ENCODE results near the gene ZNF280A. TPM values are rescaled to one million over a fixed set of nuclear protein-coding genes. Genes with fewer than 3 reads are reported as not detected.

The ZNF280A gene
- total and polyA plus RNA-seq, 7 donors: not detected

DNA sequence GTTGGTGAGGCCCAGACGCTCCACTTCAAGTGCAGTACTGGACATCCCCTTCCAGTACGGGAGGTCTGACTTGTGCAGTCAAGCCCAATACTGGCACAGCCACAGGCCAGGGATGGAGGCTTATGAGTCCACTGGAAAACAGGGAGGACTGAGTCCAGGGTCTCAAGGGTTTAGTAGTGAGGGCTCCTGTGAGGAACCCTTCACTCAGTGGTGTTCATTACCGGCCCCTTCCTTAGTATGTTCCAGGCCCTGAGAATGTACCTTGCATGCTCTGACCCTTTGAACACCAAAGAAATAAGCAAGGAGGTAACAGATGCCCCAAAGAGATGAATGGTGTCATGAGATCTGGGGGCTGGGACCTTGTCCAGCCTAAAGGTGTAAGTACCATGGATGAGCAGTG, 27.2 kb upstream of the ZNF280A start:
- no peak for DNase-seq
- WGBS, 3 donors: 89 to 95% (median 89%) methylated on average over 3 of the region's 3 CpGs
- Histone ChIP-seq H3K27me3 (ENCODE audit: insufficient read depth in 3 of 3, low read length in 2 of 3) (no peaks in the 10 kb centered on the region), H3K36me3 (ENCODE audit: insufficient read depth in 1 of 2, low read depth in 1 of 2) (no peaks in the 10 kb centered on the region), H3K4me3 (no peak overlapping the region), H3K27ac (no peak overlapping the region), H3K4me1 (no peaks in the 10 kb centered on the region), H3K9me3 (no peaks in the 10 kb centered on the region)
- intact Hi-C loops (cut with DNase I): no loop called here
- ATAC-seq: no peak
- TF ChIP-seq, protein P1, sequence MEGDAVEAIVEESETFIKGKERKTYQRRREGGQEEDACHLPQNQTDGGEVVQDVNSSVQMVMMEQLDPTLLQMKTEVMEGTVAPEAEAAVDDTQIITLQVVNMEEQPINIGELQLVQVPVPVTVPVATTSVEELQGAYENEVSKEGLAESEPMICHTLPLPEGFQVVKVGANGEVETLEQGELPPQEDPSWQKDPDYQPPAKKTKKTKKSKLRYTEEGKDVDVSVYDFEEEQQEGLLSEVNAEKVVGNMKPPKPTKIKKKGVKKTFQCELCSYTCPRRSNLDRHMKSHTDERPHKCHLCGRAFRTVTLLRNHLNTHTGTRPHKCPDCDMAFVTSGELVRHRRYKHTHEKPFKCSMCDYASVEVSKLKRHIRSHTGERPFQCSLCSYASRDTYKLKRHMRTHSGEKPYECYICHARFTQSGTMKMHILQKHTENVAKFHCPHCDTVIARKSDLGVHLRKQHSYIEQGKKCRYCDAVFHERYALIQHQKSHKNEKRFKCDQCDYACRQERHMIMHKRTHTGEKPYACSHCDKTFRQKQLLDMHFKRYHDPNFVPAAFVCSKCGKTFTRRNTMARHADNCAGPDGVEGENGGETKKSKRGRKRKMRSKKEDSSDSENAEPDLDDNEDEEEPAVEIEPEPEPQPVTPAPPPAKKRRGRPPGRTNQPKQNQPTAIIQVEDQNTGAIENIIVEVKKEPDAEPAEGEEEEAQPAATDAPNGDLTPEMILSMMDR (IDR thresholded peaks at IDR 0.05): no peak

- TF ChIP-seq, protein P1 (IDR thresholded peaks at IDR 0.05): no peak
- Histone ChIP-seq H3K27me3 (ENCODE audit: insufficient read depth in 3 of 3, low read length in 2 of 3) (no peaks in the 10 kb centered on the region), H3K4me3 (no peak overlapping the region), H3K9me3 (no peaks in the 10 kb centered on the region), H3K4me1 (no peaks in the 10 kb centered on the region), H3K36me3 (ENCODE audit: insufficient read depth in 1 of 2, low read depth in 1 of 2) (no peaks in the 10 kb centered on the region), H3K27ac (no peak overlapping the region)
- WGBS, 3 donors: 50 to 64% (median 52%) methylated on average over 5 of the region's 5 CpGs
- ATAC-seq: no peak
- intact Hi-C loops (cut with DNase I): no loop called here
- no peak for DNase-seq
Measured at GRCh38 chr22:22546490-22546889, 26.4 kb upstream of the ZNF280A start.

DNA sequence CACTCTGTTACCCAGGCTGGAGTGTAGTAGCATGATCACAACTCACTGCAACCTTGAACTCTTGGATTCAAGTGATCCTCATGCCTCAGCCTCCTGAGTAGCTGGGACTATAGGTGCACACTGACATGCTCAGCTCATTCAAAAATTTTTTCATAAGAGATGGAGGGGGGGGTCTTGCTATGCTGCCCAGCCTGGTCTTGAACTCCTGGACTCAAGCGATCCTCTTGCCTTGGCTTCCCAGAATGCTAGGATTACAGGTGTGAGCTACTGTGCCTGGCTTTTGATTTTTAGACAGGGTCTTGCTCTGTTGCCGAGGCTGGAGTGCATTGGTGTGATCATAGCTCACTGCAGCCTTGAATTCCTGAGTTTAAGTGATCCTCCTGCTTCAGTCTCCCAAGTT, 25.0 kb upstream of the ZNF280A start:
- ATAC-seq (no peak), DNase-seq (no peak)
- intact Hi-C loops (cut with DNase I): no loop called here
- no peaks in the 10 kb centered on the region for H3K9me3 ChIP-seq
- WGBS, 3 donors: 82 to 90% (median 87%) methylated on average over 2 of the region's 2 CpGs
- no peak overlapping the region for H3K4me3 ChIP-seq
- no peaks in the 10 kb centered on the region for H3K36me3 ChIP-seq (ENCODE audit: insufficient read depth in 1 of 2, low read depth in 1 of 2)
- H3K27me3 ChIP-seq (ENCODE audit: insufficient read depth in 3 of 3, low read length in 2 of 3): no peaks in the 10 kb centered on the region
- no peaks in the 10 kb centered on the region for H3K4me1 ChIP-seq
- TF ChIP-seq, protein P1 (IDR thresholded peaks at IDR 0.05): no peak
- no peak overlapping the region for H3K27ac ChIP-seq

GRCh38 chr22:22538226-22538989, 18.3 kb upstream of the ZNF280A start:
- Histone ChIP-seq H3K36me3 (ENCODE audit: insufficient read depth in 1 of 2, low read depth in 1 of 2) (no peaks in the 10 kb centered on the region), H3K4me1 (no peaks in the 10 kb centered on the region), H3K9me3 (no peaks in the 10 kb centered on the region), H3K4me3 (no peak overlapping the region), H3K27ac (no peak overlapping the region), H3K27me3 (ENCODE audit: insufficient read depth in 3 of 3, low read length in 2 of 3) (no peaks in the 10 kb centered on the region)
- TF ChIP-seq, protein P1 (IDR thresholded peaks at IDR 0.05): no peak
- DNase-seq (no peak), ATAC-seq (no peak)
- WGBS, 3 donors: 69 to 72% (median 70%) methylated on average over 7 of the region's 7 CpGs
- intact Hi-C loops (cut with DNase I): no loop called here

- H3K27ac ChIP-seq: no peak overlapping the region
- no peaks in the 10 kb centered on the region for H3K4me1 ChIP-seq
- no peak for DNase-seq
- no peak for ATAC-seq
- WGBS, 3 donors: 33 to 41% (median 38%) methylated on average over 1 of the region's 1 CpG
- intact Hi-C loops (cut with DNase I): no loop called here
- H3K4me3 ChIP-seq: no peak overlapping the region
- TF ChIP-seq, protein P1 (IDR thresholded peaks at IDR 0.05): no peak
- H3K9me3 ChIP-seq: no peaks in the 10 kb centered on the region
- no peaks in the 10 kb centered on the region for H3K27me3 ChIP-seq (ENCODE audit: insufficient read depth in 3 of 3, low read length in 2 of 3)
- H3K36me3 ChIP-seq (ENCODE audit: insufficient read depth in 1 of 2, low read depth in 1 of 2): no peaks in the 10 kb centered on the region
Measured at GRCh38 chr22:22536916-22537315, 16.8 kb upstream of the ZNF280A start.

All from psoas muscle (tissue), 8 donors.